ENCODE data around the gene TPM2.

Gene TPM2

DNA sequence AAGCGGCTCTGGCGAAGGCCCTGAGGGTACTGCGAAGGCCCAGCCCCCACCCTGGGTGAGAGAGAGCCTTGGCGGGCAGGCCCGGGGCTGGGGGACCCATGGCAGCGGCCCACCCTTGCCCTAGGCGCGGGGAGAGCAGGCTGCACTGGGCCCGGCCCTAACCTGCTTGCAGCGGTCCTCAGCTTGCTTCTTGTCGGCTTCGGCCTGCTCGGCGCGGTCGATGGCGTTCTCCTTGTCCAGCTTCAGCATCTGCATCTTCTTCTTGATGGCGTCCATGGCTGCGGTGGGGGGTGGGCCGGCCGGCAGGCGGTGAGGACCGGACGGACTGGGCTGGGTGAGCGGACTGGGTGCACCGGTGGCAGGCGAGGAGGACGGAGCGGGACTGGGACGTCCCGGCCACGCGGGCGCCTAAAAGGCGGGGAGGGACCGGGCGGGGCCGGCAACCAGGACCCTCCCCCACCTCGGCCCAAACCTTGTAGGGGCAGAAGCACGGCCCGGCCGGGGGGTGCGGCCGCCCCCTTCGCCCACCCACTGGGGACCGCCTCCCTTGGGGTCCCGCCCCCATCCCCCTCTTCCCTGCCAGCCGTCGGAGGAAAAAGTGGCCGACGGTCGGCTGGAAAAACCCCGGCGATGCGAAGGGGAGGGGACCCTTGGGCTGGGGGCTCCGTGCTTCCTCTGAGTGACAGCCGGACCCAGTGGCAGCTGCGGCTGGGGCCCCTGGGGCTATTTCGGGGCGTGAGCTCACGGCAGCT lies at the start of gene TPM2:
Gene TPM2, minus strand, starts transcription at position 384 of the 752 bp plus-strand sequence. Its CDS starts 108 bp downstream, at position 276.
- peak; percentile 45 for DNase-seq (ENCODE audit: low read depth)

GRCh38 chr9:35738924-35739323 lies 49.2 kb upstream of the TPM2 start:
- DNase-seq (ENCODE audit: low read depth): no peak

- no peak for DNase-seq (ENCODE audit: low read depth)
Observed at GRCh38 chr9:35738186-35738585, 48.5 kb upstream of the TPM2 start.

GRCh38 chr9:35737143-35737542 lies 47.4 kb upstream of the TPM2 start:
- DNase-seq (ENCODE audit: low read depth): no peak

- DNase-seq (ENCODE audit: low read depth): no peak
Observed at GRCh38 chr9:35736201-35736633, 46.5 kb upstream of the TPM2 start.

- no peak for DNase-seq (ENCODE audit: low read depth)
Observed at GRCh38 chr9:35734096-35734495, 44.4 kb upstream of the TPM2 start.

DNA sequence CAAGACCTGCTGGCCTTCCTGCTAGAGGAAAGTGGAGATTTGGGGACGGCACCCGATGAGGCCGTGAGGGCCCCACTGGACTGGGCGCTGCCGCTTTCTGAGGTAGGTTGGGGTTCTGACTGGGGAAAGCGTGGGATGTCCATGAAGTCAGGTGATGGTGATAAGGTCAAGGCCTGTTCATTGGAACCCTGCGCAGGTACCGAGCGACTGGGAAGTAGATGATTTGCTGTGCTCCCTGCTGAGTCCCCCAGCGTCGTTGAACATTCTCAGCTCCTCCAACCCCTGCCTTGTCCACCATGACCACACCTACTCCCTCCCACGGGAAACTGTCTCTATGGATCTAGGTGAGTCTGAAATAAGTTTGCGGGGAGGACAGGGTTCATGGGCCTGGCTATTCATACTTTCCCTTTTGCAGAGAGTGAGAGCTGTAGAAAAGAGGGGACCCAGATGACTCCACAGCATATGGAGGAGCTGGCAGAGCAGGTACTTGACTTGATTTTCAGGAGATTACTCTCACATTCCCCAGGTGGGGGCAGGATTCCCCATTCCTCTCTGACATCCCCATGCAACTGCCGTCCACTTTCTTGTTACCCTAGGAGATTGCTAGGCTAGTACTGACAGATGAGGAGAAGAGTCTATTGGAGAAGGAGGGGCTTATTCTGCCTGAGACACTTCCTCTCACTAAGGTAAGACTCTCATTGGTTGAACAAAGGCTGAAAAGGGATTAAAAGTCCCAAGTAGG lies 43.2 kb upstream of the TPM2 start:
- DNase-seq (ENCODE audit: low read depth): no peak

DNA sequence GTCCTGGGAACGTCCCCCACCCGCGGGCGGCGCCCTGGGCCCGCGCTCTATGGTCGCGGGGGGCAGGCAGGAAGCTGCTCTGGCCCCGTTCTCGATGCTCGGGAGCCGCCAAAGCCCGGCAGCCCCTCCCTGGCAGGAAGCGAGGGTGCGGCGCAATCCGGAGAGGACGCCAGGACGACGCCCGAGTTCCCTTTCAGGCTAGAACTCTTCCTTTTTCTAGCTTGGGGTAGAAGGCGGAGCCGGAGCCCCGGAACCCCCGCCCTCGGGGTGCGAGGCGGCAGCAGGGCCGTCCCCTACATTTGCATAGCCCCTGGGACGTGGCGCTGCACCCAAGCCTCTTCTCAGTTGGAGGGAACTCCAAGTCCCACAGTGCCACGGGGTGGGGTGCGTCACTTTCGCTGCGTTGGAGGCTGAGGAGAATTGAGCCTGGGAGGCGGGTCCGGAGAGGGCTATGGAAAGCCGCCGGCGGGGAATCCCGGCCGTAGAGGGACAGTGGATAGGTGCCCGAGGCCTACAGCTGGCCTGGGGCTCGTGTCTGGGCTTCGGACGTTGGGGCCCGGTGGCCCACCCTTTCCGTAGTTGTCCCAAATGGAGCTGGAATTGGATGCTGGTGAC lies 42.6 kb upstream of the TPM2 start, which contains the start of the genes CREB3 and TLN1:
Gene CREB3, plus strand, starts transcription at position 482 of the 615 bp plus-strand sequence. Its CDS starts 107 bp downstream, at position 589.
Gene TLN1, minus strand, starts transcription at position 11 of the 615 bp plus-strand sequence. CDS start 6,501 bp downstream, outside the sequence.
- DNase-seq (ENCODE audit: low read depth): peak; percentile 96

DNA sequence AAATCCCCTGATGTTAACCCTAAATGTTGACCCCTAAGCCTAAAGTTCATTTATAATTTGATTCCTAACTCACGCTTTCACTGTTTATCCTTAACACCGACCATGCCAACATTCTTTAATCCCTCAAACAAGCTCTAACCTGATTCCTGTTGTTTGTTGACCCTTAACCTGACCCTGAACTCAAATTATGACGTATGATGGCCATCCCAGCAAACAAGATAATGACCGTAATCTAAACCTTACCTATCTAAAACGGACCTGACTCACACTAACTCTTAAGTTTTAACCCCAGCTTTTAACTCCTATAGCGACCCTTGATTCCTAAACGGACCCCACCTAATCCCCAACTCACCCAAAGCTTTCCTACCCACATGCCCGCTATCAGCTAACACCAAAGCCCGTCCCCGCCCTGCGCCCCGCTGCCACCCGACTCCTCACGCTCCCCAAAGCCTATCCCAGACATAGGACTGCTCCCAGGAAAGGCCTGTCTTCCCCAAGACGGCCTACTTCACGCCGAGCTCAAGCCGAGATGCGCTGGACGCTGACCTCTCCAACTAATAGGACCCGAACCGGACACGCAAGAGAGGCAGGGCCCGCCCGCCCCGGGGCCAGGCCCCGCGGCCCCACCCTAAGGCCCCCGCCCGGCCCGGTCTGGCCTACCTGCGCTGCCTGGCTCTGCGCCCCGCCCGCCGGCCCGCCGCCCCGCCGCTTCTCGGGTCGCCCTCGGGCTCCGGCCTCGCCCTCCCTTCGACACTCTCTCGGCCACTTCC lies 41.9 kb upstream of the TPM2 start:
- DNase-seq (ENCODE audit: low read depth): no peak

DNA sequence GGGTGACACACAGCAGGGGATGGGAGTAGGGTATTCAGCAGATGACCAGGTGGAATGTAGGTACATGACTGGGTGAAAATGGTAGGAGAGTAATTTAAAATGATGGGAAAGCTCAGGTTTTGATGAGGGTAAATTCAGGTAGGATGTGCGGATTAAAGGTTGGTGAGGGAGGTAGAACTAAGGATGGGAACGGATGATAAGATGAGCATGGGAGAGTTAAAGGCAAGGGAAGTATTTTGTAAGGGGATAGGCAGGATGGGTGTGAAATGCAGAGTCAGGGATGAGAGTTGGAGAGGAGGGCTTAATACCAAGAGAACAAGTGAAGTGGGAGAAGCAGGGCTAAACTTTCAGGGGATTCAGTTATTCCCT lies 40.7 kb upstream of the TPM2 start:
- DNase-seq (ENCODE audit: low read depth): no peak

DNA sequence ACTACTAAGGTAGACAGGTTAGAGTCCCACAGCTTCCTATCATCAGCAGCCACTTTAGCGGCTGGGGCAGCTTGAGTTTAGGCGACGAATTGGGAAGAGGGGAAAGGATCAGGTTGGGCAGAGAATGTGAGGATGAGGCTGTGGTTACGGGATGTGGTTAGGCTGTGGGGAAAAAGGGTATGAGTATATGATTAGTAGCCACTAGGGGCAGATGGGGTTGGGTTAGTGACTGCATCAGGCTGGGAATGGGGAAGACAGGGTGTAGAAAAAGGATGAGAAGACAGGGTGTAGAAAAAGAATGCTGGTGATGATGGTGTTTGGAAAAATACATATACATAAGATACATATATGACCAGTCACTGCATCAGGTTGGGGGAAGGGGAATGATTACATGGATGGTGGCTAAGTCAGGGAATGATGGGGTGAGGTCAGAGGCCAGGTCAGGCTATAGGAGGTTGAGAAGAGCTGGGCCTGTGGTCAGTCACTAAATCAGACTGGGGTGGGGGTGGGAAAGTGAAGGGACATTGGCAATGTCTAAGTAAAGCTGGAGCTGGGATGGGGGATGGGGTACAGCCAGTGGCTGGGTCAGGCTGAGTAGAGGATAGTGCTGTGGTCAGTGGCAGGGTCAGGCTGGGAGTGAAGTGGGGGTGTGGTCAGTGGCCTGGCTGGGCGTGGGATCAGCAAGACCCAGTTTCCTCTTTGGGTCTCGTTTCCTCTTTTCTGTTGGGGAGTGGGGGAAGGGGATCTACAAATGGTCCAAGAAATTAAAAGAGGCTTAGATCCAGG lies 40.2 kb upstream of the TPM2 start:
- DNase-seq (ENCODE audit: low read depth): peak; percentile 76

DNA sequence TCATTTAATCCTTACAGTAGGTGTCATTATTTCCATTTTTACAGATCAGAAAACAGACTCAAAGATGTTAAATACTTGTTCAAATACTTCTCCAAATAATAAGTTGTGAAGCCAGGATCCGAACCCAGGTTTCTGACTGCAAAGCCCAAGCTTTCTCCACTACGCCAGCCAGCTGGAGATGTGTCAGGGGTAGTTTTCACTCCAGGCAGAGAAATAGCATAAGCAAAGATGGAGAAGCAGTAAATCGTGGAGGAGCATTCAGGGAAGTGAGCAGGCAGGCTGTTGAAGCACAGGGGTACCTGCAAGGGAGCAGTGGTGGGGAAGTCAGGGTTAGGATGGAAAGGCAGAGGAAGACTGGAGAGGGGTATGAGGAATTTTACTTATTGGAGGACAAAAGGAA lies 39.4 kb upstream of the TPM2 start:
- DNase-seq (ENCODE audit: low read depth): no peak

- DNase-seq (ENCODE audit: low read depth): peak; percentile 90
Observed at GRCh38 chr9:35728041-35728971, 38.6 kb upstream of the TPM2 start.

GRCh38 chr9:35727676-35728040 lies 37.9 kb upstream of the TPM2 start:
- no peak for DNase-seq (ENCODE audit: low read depth)

DNA sequence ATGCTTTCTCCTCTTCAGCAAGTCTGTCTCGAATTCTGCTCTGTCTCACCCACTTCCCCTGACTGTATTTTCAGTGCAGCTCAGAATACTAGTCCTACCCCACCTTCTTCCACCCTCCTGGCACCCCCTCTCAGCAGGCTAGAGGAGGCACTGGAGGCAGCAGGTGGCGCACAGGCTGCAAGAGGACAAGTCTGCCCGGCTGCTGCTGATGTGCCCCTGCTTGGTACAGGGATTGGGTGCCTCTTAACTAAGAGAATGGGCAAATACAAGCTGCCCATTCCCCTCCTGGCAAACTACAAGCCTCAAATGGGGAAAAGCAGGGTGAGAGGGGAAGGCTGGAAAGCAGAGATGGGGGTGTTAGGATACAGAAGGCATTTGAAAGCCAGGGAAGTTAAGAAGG lies 37.2 kb upstream of the TPM2 start:
- no peak for DNase-seq (ENCODE audit: low read depth)

DNA sequence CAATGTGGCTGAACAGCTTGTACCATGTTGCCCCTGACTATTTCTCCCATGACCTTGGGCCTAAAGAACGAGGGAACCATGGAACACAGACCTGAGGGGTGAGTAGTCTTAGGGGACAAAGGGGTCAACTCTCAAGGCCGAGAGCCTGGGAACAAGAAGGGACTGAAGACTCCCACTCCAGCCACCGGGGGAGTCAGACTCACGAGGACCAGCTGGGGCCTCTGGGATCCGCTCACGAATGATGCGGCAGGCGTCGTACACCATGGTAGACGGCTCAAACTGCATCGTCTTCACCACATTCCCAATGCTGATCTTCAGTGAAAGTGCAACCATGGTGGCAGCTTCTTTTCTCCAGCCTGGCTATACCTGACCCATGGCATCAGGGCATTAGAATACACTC lies 35.6 kb upstream of the TPM2 start:
- DNase-seq (ENCODE audit: low read depth): no peak

- DNase-seq (ENCODE audit: low read depth): no peak
Observed at GRCh38 chr9:35723908-35724307, 34.2 kb upstream of the TPM2 start.

GRCh38 chr9:35723426-35723825 lies 33.7 kb upstream of the TPM2 start:
- no peak for DNase-seq (ENCODE audit: low read depth)

- DNase-seq (ENCODE audit: low read depth): no peak
Observed at GRCh38 chr9:35719546-35719945, 29.8 kb upstream of the TPM2 start.
